Stimulated activated CD4-positive, alpha-beta T cell treated with anti-CD3 and anti-CD28 coated beads, Interleukin-1b, Interleukin-23, amount 100 ng/mL, for 1 hour (primary cell): ENCODE results near the gene LRP1B.
"Not testable (repeated sequence)": the region's sequence is repeated elsewhere in the genome, so short reads cannot be mapped to it uniquely, and the experiment has no call there.

ENCODE experiments used
- DNase-seq, 2 donors: peaks; one replicate each; pipeline ENCODE4 v3.0.0-alpha.2; 2020; ENCODE audit warnings: low read depth in 2 of 2

Gene LRP1B

GRCh38 chr2:141035846-141036420, 1094.9 kb downstream of the LRP1B start:
- no peak for DNase-seq

GRCh38 chr2:141029428-141030078, 1101.3 kb downstream of the LRP1B start:
- no peak for DNase-seq

DNA sequence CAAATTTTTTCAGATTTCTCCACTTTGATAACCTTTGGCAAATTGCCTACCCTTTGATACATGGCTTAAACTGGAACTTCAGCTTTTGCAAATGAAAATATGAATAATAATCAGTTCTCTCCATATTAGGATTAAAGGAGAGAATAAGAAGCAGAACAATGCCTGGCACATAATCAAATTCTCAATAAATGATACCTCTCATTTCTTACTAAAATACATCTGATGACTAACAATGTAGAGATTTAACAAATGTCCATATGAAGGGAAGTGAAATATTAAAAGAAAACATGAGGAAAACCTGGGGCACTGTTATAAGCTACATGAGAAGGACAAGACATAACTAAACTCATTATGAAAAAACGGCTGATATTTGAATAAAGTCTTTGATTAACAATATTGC, 1103.6 kb downstream of the LRP1B start:
- DNase-seq, result no peak

- DNase-seq, result no peak
Measured at GRCh38 chr2:141021611-141022010, 1109.2 kb downstream of the LRP1B start.

DNA sequence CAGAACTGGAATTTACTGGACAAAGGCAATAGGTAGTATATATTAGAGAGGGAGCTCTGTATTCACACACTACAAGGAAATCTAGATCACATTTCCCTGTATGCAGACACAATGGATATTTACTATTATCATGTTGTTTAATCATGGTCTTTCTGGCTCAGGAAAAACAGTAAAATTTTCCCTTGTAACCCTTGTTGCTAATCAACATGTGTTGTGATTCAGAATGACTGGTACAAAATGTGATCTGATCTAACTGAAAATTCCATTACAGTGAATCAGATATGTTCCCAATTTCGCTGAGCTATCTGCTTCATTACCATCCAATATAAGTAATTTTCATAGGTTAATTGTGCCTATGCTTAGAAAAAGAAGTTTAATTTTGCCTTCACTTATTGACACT, 1109.7 kb downstream of the LRP1B start:
- DNase-seq, result no peak

GRCh38 chr2:141020346-141020745, 1110.5 kb downstream of the LRP1B start:
- no peak for DNase-seq

DNA sequence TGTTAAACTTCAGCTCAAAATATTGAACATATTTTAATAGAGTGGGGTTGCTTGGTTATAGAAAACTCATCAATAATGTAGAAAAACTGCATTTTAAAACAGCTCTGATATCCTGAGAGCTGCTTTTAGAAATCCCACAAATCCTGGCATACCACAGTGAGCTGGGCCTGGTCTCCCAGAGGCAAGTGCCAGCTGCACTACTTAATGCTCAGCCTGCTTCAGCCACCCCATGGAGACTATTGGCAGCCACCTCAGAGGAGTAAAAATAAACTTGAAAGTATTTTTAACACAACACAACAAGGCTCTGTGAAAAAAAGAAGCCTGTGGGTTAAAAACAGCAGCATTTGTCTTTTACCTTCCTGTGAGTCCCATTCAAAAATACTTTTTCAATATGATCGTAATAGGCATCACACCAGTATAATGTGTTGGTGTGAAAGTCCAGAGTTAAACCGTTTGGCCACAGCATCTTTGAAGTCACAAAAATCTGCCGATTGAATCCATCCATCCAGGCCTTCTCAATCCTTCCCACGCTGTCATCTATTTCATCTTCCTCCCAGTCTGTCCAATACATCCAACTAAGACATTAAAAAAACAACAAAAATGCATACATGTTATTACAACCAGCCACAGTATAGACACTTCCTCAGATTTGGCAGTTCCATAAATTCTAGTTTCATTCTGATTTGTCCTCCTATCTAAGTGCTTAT, 1115.3 kb downstream of the LRP1B start:
- DNase-seq, result no peak

GRCh38 chr2:141003967-141004657, 1126.7 kb downstream of the LRP1B start:
- no peak for DNase-seq

- DNase-seq, result no peak
Measured at GRCh38 chr2:141001750-141002149, 1129.1 kb downstream of the LRP1B start.

DNA sequence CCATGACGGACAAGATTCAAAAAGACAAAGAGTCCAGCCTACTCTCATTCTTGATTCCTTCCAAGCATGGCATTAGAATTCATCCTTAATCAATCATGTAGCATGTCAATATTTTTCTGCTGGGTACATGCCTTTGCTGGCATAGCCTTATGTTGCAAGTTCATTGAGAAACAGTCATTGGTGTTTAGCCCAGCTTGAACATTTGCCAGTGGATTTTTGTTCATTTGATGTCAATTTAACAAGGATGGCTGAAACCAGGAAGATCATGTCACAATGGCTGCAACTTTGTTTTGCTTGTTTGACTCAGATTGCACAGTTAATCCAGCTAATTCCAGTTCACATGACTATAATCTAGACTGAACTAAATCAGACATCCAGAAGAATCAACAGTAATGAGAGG, 1132.2 kb downstream of the LRP1B start:
- DNase-seq, result no peak

DNA sequence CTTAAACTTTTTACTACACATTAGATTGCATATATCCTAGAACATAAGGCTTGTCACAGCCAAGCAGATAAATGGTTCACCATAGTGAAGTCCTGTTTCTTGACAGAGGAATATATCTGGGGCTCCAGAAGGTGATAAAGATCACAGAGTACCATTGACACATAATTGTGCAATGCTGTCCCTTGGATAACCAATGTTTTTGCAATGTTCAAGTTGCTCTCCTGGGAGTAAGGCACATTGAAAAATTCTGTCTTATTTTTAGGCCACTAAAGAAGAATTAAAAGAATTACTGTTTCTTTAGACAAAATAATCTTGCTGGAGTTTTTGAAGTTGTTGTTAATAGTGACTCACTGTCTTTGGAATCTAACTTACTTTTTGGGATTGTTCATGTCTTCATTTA, 1132.8 kb downstream of the LRP1B start:
- no peak for DNase-seq

GRCh38 chr2:140994856-140995255, 1136.0 kb downstream of the LRP1B start:
- no peak for DNase-seq

DNA sequence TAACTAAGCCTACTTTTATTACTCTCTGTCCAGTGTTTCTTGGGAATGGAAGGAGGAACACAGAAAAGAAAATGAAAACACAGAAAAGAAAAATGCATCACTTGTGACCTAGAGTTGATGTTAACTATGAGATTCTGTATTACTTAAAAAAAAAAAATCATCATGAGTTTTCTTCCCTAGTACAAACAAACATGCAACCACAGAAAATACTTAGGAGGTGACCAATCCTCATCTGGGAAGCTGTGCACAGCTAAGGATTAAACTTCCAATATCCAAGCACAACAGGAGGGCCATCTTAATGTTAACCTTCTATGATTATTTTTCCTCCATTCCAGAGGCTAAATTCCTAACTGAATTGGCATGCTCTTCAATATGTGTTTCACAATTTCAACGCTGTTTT, 1140.4 kb downstream of the LRP1B start:
- no peak for DNase-seq

DNA sequence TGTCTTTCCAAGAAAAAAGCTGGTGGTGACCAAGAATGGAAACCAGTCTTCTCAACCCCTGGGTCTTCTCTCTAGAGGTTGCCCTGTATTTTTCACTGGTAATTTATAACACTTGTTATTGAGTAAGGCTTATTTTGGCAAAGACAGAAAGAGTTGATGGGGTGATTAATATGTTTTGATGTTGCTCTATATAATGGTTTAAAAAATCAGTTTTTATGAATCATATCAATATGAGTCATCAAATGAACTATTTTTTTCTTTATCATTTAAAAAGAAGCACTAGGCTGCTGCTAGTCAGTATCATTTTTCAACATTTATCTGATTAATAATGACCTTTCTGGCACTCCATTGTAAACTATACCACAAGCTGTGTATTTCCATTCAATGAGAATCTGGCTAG, 1142.2 kb downstream of the LRP1B start:
- no peak for DNase-seq

GRCh38 chr2:140986456-140986855, 1144.4 kb downstream of the LRP1B start:
- DNase-seq, result no peak

DNA sequence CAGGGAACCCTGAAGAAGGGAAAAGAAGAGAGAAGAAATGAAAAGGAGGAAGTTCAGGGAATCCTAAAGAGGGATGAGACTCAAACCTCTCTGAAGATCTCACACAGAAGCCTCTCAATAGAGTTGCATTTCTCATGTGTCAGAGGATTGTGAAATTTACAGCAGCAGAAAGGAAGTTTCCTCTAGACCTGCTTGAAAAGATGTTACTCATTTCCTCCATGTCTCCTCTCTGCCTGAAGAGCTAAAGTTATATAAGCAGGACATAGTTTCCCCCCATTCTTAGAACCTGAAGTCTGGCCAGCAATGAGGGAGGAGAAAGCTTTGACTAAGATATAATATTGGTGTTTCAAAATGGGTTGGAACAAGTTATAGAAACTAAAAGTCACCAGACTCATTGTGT, 1155.6 kb downstream of the LRP1B start:
- DNase-seq, result no peak

- no peak for DNase-seq
Measured at GRCh38 chr2:140972724-140973123, 1158.1 kb downstream of the LRP1B start.

GRCh38 chr2:140964324-140964723, 1166.5 kb downstream of the LRP1B start:
- DNase-seq, result not testable (repeated sequence)

GRCh38 chr2:140949932-140950331, 1180.9 kb downstream of the LRP1B start:
- no peak for DNase-seq

GRCh38 chr2:140947236-140947635, 1183.6 kb downstream of the LRP1B start:
- DNase-seq, result no peak

DNA sequence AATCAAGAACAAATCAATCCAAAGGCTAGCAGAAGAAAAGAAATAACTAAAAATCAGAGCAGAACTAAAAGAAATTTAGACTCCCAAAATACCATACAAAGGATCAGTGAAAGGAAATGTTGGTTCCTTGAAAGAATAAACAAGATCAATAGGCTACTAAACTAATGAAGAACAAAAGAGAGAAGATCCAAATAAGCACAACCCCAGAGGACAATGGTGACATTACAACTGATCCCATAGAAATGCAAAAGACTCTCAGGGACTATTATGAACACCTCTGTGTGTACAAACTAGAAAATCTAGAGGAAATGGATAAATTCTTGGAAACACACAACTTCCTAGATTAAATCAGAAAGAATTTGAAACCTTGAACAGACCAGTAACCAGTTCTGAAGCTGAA, 1186.9 kb downstream of the LRP1B start:
- DNase-seq, result no peak

GRCh38 chr2:140942284-140942683, 1188.5 kb downstream of the LRP1B start:
- no peak for DNase-seq

DNA sequence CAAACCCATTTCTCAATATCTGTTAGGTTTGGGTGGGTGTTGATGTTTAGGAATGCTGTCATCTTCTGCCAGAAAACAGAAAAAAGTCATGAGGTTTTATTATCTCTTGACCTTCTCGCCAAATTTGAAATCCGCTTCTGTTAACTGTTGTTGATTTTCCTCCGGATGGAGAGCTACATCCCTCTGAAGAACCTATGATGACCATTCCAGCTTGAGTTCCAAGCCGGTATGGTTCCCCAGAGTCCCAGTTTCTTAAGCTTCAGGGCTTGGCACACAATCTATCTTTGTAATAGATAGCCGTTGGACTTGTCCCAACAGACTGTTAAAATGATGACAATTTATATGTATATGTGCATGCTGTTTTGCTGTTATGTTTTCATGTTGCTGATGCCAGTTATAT, 1201.0 kb downstream of the LRP1B start:
- DNase-seq, result no peak
